Measurements from ENCODE around the gene FSTL5.

GRCh38 chr4:161360982-161361381 lies 802.8 kb downstream of the FSTL5 start:
- no peak for TF ChIP-seq SUZ12 (IDR thresholded peaks at IDR 0.05; ENCODE audit: extremely low read depth, insufficient read depth, insufficient read length)
- no peak for TF ChIP-seq YY1 (IDR thresholded peaks at IDR 0.05; ENCODE audit: insufficient read depth, insufficient read length)
